SK-N-SH (cell line): ENCODE data around the gene SLC12A7. TPM values are rescaled to one million over a fixed set of nuclear protein-coding genes. Genes with fewer than 3 reads are reported as not detected.

ENCODE experiments used
- CTCF ChIA-PET: fragments of 300-600, 350-600 bp; formaldehyde crosslinking; extraction: SDS; loops from one replicate; lab custom pipeline; 2021; lab: Yijun Ruan, JAX
- POLR2A ChIA-PET: fragments of 350-600 bp; sonication (Branson Sonifier 250); formaldehyde crosslinking; extraction: SDS; loops from one replicate; lab custom pipeline; 2020; ENCODE audit warnings: antibody characterized with exemption, inconsistent platforms; lab: Yijun Ruan, JAX
- DNase-seq: peaks from one replicate; pipeline ENCODE4 v3.0.0; 2012
- H2AFZ ChIP-seq: fragments of 200-600 bp; sonication (generic); 2 replicates; pipeline ENCODE4 v1.8.1; 2016; ENCODE audit warnings: antibody characterized with exemption, mild to moderate bottlenecking, low read depth
- H3F3A ChIP-seq: fragments of 200-600 bp; sonication (generic); replicated peaks from 2 replicates; pipeline ENCODE3; 2016; ENCODE audit warnings: antibody characterized with exemption, mild to moderate bottlenecking; ENCODE audit not compliant: insufficient read depth
- H3K27ac ChIP-seq, 2 experiments: fragments of 200-500 bp in 1 of 2; fragments of 200-600 bp in 1 of 2; sonication (Bioruptor generic) in 1 of 2; sonication (generic), shearing (Covaris generic) in 1 of 2; 2 replicates each; pipeline versions ENCODE4 v1.5.1 to v1.6.1; 2014 to 2016; ENCODE audit warnings: low read depth in 2 of 2, inconsistent platforms in 1 of 2, low read length in 1 of 2, mild to moderate bottlenecking in 1 of 2, mixed read lengths in 1 of 2
- H3K27me3 ChIP-seq: fragments of 200-600 bp; sonication (generic), shearing (Covaris generic); 2 replicates; pipeline ENCODE4 v1.6.1; 2016; ENCODE audit warnings: mixed run types; ENCODE audit not compliant: insufficient read depth
- H3K36me3 ChIP-seq, 2 experiments: fragments of 200-500 bp in 1 of 2; fragments of 200-600 bp in 1 of 2; sonication (Bioruptor generic) in 1 of 2; sonication (generic) in 1 of 2; replicated peaks in 1 of 2; 2 replicates each; pipeline versions ENCODE3 to v1.5.1; 2014 to 2016; ENCODE audit warnings: low read length in 1 of 2, mild to moderate bottlenecking in 1 of 2; ENCODE audit not compliant: insufficient read depth in 2 of 2, control insufficient read depth in 1 of 2
- H3K4me1 ChIP-seq, 2 experiments: fragments of 200-500 bp in 1 of 2; fragments of 200-600 bp in 1 of 2; sonication (Bioruptor generic) in 1 of 2; sonication (generic), shearing (Covaris generic) in 1 of 2; 2 replicates each; pipeline versions ENCODE4 v1.5.1 to v1.6.1; 2014 to 2016; ENCODE audit warnings: low read depth in 1 of 2, low read length in 1 of 2, mixed run types in 1 of 2; ENCODE audit not compliant: insufficient read depth in 2 of 2, control insufficient read depth in 1 of 2
- H3K4me2 ChIP-seq: fragments of 200-600 bp; sonication (generic), shearing (Covaris generic); 2 replicates; pipeline ENCODE4 v1.6.1; 2017; ENCODE audit warnings: mixed run types
- H3K4me3 ChIP-seq, 2 experiments: fragments of 200-500 bp in 1 of 2; fragments of 200-600 bp in 1 of 2; sonication (Bioruptor generic) in 1 of 2; sonication (generic), shearing (Covaris generic) in 1 of 2; 2 replicates each; pipeline versions ENCODE4 v1.5.1 to v1.8.1; 2014 to 2016; ENCODE audit warnings: low read depth in 2 of 2, inconsistent platforms in 1 of 2, low read length in 1 of 2, mild to moderate bottlenecking in 1 of 2, mixed read lengths in 1 of 2, moderate library complexity in 1 of 2
- H3K79me2 ChIP-seq: fragments of 200-600 bp; sonication (generic); 2 replicates; pipeline ENCODE4 v1.8.1; 2017; ENCODE audit warnings: mild to moderate bottlenecking; ENCODE audit not compliant: insufficient read depth
- H3K9ac ChIP-seq: fragments of 200-600 bp; sonication (generic); 2 replicates; pipeline ENCODE4 v1.6.1; 2017; ENCODE audit warnings: mixed run types
- H3K9me2 ChIP-seq: fragments of 200-600 bp; sonication (generic); 2 replicates; pipeline ENCODE4 v1.6.1; 2017; ENCODE audit warnings: mixed run types
- H3K9me3 ChIP-seq: fragments of 200-600 bp; sonication (generic); 2 replicates; pipeline ENCODE4 v1.6.1; 2017; ENCODE audit warnings: mixed run types, mild to moderate bottlenecking, moderate library complexity
- H4K20me1 ChIP-seq: fragments of 200-600 bp; sonication (generic); 2 replicates; pipeline ENCODE4 v1.6.1; 2017; ENCODE audit warnings: mild to moderate bottlenecking, mixed run types; ENCODE audit not compliant: insufficient read depth
- ELF1 ChIP-seq: IDR thresholded peaks from 2 replicates; pipeline ENCODE4 v1.4.0; 2012
- FOXM1 ChIP-seq: IDR thresholded peaks from 2 replicates; pipeline ENCODE4 v1.4.0; 2012; ENCODE audit warnings: low read depth, mild to moderate bottlenecking
- GABPA ChIP-seq: IDR thresholded peaks from 2 replicates; pipeline ENCODE4 v1.4.0; 2012; ENCODE audit warnings: low read depth, mild to moderate bottlenecking
- MAX ChIP-seq: IDR thresholded peaks from 2 replicates; pipeline ENCODE4 v1.4.0; 2012; ENCODE audit warnings: low read depth
- MEF2A ChIP-seq: IDR thresholded peaks from 2 replicates; pipeline ENCODE4 v1.4.0; 2012; ENCODE audit warnings: low read depth, borderline replicate concordance
- PBX3 ChIP-seq: IDR thresholded peaks from 2 replicates; pipeline ENCODE4; 2012
- RAD21 ChIP-seq: IDR thresholded peaks from 2 replicates; pipeline ENCODE4 v1.6.1; 2012; ENCODE audit warnings: mild to moderate bottlenecking, low read length
- RCOR1 ChIP-seq: fragments of 150-350 bp; IDR thresholded peaks from 2 replicates; pipeline ENCODE4 v1.6.1; 2017; ENCODE audit warnings: antibody characterized with exemption, low read length
- RXRA ChIP-seq: IDR thresholded peaks from 2 replicates; pipeline ENCODE4 v1.4.0; 2012; ENCODE audit warnings: low read depth, mild to moderate bottlenecking, borderline replicate concordance
- SIN3A ChIP-seq: IDR thresholded peaks from 2 replicates; pipeline ENCODE4 v1.6.1; 2012; ENCODE audit warnings: low read depth, mild to moderate bottlenecking, low read length, moderate library complexity, borderline replicate concordance
- TAF1 ChIP-seq: IDR thresholded peaks from 2 replicates; pipeline ENCODE4 v1.6.1; 2012; ENCODE audit warnings: low read depth, mild to moderate bottlenecking, low read length, moderate library complexity, borderline replicate concordance
- USF1 ChIP-seq: IDR thresholded peaks from 2 replicates; pipeline ENCODE4 v1.4.0; 2012; ENCODE audit warnings: low read depth, borderline replicate concordance
- USF2 ChIP-seq: fragments of 150-350 bp; IDR thresholded peaks from 2 replicates; pipeline ENCODE4 v1.6.1; 2017; ENCODE audit warnings: antibody characterized with exemption, low read length, low read depth, borderline replicate concordance
- WGBS: methylation state at CpG from one replicate; pipeline ENCODE4 v1.1.6; 2017; ENCODE audit warnings: low lambda C conversion rate; 5-methylcytosine and 5-hydroxymethylcytosine counted together
- polyA plus RNA-seq, 3 experiments: library from polyadenylated mRNA; depleted of rRNA; stranded (reverse); fragments of >200 nt; gene quantifications; 2 replicates each; pipeline ENCODE4 v1.2.3, GENCODE V29; 2012

The SLC12A7 gene
- polyA plus RNA-seq, 1 of the 3 experiments (the other 2 are of a cell fraction), result 2.6 TPM

- Histone ChIP-seq H3K9ac (no peak overlapping the region), H3K4me3 (no peak overlapping the region), H3K27me3 (no peaks in the 10 kb centered on the region)
- DNase-seq, result peak; percentile 25
- TF ChIP-seq USF2 (no peak), USF1 (no peak), GABPA (no peak), ELF1 (no peak), RCOR1 (no peak), SIN3A (no peak), MAX (no peak), MEF2A (no peak), TAF1 (no peak)
- TF ChIP-seq, all 33 proteins: peak for 0
- Histone ChIP-seq H2AFZ (no peak overlapping the region), H4K20me1 (no peaks in the 10 kb centered on the region), H3K9me2 (no peaks in the 10 kb centered on the region), H3K36me3 (no peaks in the 10 kb centered on the region), H3K4me2 (no peak overlapping the region), H3K4me1 (no peaks in the 10 kb centered on the region), H3K9me3 (no peaks in the 10 kb centered on the region), H3K27ac (no peak overlapping the region), H3K79me2 (no peaks in the 10 kb centered on the region), H3F3A (no peaks in the 10 kb centered on the region)
- ChIA-PET POLR2A (no interaction called here), CTCF (no interaction called here)
- 81% methylated on average over 47 of the region's 49 CpGs for WGBS
Measured at GRCh38 chr5:1064383-1065142, 47.3 kb downstream of the SLC12A7 start.

GRCh38 chr5:1063661-1064382, 48.0 kb downstream of the SLC12A7 start:
- POLR2A ChIA-PET, result no interaction called here

More at GRCh38 chr5:1063661-1064382, 48.0 kb downstream of the SLC12A7 start:
- 76% methylated on average over 14 of the region's 56 CpGs for WGBS
- no peak overlapping the region for H2AFZ ChIP-seq
- peak; percentile 12 for DNase-seq
- H3K9me2 ChIP-seq, result no peaks in the 10 kb centered on the region
- H3F3A ChIP-seq, result no peaks in the 10 kb centered on the region
- no peaks in the 10 kb centered on the region for H3K79me2 ChIP-seq
- TF ChIP-seq PBX3 (no peak), FOXM1 (no peak), GABPA (no peak), RAD21 (no peak), RXRA (no peak), MAX (no peak)
- H3K27ac ChIP-seq, result no peak overlapping the region
- no peaks in the 10 kb centered on the region for H3K9me3 ChIP-seq
- H3K27me3 ChIP-seq, result no peaks in the 10 kb centered on the region
- no peak overlapping the region for H3K9ac ChIP-seq
- no peaks in the 10 kb centered on the region for H3K36me3 ChIP-seq
- no peaks in the 10 kb centered on the region for H4K20me1 ChIP-seq
- no peaks in the 10 kb centered on the region for H3K4me1 ChIP-seq
- CTCF ChIA-PET, result no interaction called here
- H3K4me3 ChIP-seq, result no peak overlapping the region
- no peak overlapping the region for H3K4me2 ChIP-seq
